Panc1 (cell line): ENCODE measurements around the gene ZNF236. TPM values are rescaled to one million over a fixed set of nuclear protein-coding genes. Genes with fewer than 3 reads are reported as not detected.

ENCODE experiments used
- ATAC-seq: fragments of 200-7000 bp; cut with Tn5 transposase; 2 replicates; pipeline ENCODE4 v1.9.1; 2020; ENCODE audit warnings: mild to moderate bottlenecking, moderate library complexity
- BruUV-seq: library from RNA; stranded (reverse); fragments of 400-500 nt; replicated peaks from 2 replicates; lab custom pipeline; 2021; lab: Mats Ljungman, UMichigan
- CTCF ChIA-PET: fragments of 300-600 bp; sonication (Branson Sonifier 250); formaldehyde crosslinking; loops from one replicate; lab custom pipeline; 2022; ENCODE audit warnings: antibody characterized with exemption; lab: Charles Lee
- POLR2A ChIA-PET: fragments of 300-600 bp; sonication (Branson Sonifier 250); formaldehyde crosslinking; loops from one replicate; lab custom pipeline; 2022; ENCODE audit warnings: antibody characterized with exemption; lab: Charles Lee
- DNase-seq: peaks from one replicate; pipeline ENCODE4 v3.0.0-alpha.2; 2010; ENCODE audit warnings: low read depth, low spot score
- H3K27ac ChIP-seq: 2 replicates; pipeline ENCODE4 v1.5.1; 2011; ENCODE audit warnings: mild to moderate bottlenecking, low read length, inconsistent platforms
- H3K27me3 ChIP-seq: fragments of 200-500 bp; sonication (Bioruptor generic); 2 replicates; pipeline ENCODE4 v1.6.0; 2014; ENCODE audit warnings: low read length, inconsistent platforms; ENCODE audit not compliant: control insufficient read depth, insufficient read depth
- H3K36me3 ChIP-seq: fragments of 200-500 bp; sonication (Bioruptor generic); 2 replicates; pipeline ENCODE4 v1.5.1; 2014; ENCODE audit warnings: inconsistent platforms, mild to moderate bottlenecking, low read length, moderate library complexity; ENCODE audit not compliant: control insufficient read depth, insufficient read depth
- H3K4me1 ChIP-seq: 2 replicates; pipeline ENCODE4 v1.5.1; 2011; ENCODE audit warnings: inconsistent platforms, mild to moderate bottlenecking, low read length, moderate library complexity; ENCODE audit not compliant: control insufficient read depth, insufficient read depth
- H3K4me3 ChIP-seq, 2 experiments: 2 replicates each; pipeline ENCODE4 v1.5.1; 2011 to 2012; ENCODE audit warnings: low read depth in 2 of 2, low read length in 2 of 2, mild to moderate bottlenecking in 2 of 2, inconsistent platforms in 1 of 2, moderate library complexity in 1 of 2
- H3K9me3 ChIP-seq: fragments of 200-500 bp; sonication (Bioruptor generic); 2 replicates; pipeline ENCODE4 v1.5.1; 2014; ENCODE audit warnings: low read depth, mild to moderate bottlenecking, inconsistent platforms, low read length, moderate library complexity; ENCODE audit not compliant: control insufficient read depth, insufficient read depth
- CTCF ChIP-seq: fragments of 450-650 bp; IDR thresholded peaks from 2 replicates; pipeline ENCODE4 v1.5.1; 2017; ENCODE audit warnings: mild to moderate bottlenecking
- POLR2AphosphoS5 ChIP-seq: IDR thresholded peaks from 2 replicates; pipeline ENCODE4 v1.6.1; 2012; ENCODE audit warnings: mild to moderate bottlenecking, low read depth, low read length, moderate library complexity
- REST ChIP-seq, 2 experiments: IDR thresholded peaks; 2 replicates each; pipeline ENCODE4 v1.6.1; 2011 to 2012; ENCODE audit warnings: low read depth in 2 of 2, control low read depth in 1 of 2, low read length in 1 of 2, mild to moderate bottlenecking in 1 of 2, moderate library complexity in 1 of 2; ENCODE audit not compliant: insufficient read depth in 1 of 2
- SIN3A ChIP-seq: IDR thresholded peaks from 2 replicates; pipeline ENCODE4 v1.6.1; 2012; ENCODE audit warnings: low read depth, mild to moderate bottlenecking, low read length, moderate library complexity, borderline replicate concordance; ENCODE audit not compliant: insufficient read depth
- TCF7L2 ChIP-seq: IDR thresholded peaks from 2 replicates; pipeline ENCODE4 v1.6.1; 2011; ENCODE audit warnings: mild to moderate bottlenecking, low read depth, low read length, inconsistent platforms
- in situ Hi-C: cut with HindIII; loops from 2 replicates; pipeline ENCODE4 v1.10.0; 2016; ENCODE audit warnings: low sequenced_read_pairs, low pct_unique_long_range_greater_than_20kb
- intact Hi-C: fragments of 100-400 bp; cut with micrococcal nuclease; formaldehyde crosslinking; loops from one replicate; pipeline ENCODE4 v1.10.0; 2022; ENCODE audit not compliant: unreplicated experiment
- total RNA-seq: library from RNA; stranded (reverse); gene quantifications from one replicate; pipeline ENCODE4 v1.2.1, GENCODE V29; 2021; ENCODE audit not compliant: unreplicated experiment

The ZNF236 gene
- total RNA-seq, 1 experiment from 2014 or later, result 32.2 TPM

- in situ Hi-C loops (no loop called here), intact Hi-C loops (no loop called here)
- H3K4me3 ChIP-seq, result no peak overlapping the region
- no TSS peak for BruUV-seq
- CTCF ChIA-PET, result interaction anchor here (1.0 kb wide), 1 partner anchor 58 kb away, joined by 6 read pairs; no protein-coding TSS in a partner anchor
- H3K27ac ChIP-seq, result no peak overlapping the region
- H3K36me3 ChIP-seq, result no peaks in the 10 kb centered on the region
- no peaks in the 10 kb centered on the region for H3K27me3 ChIP-seq
- POLR2A ChIA-PET, result no interaction called here
- TF ChIP-seq TCF7L2 (no peak), REST (IDR thresholded peaks at IDR 0.05; ENCODE audit: insufficient read depth in 1 of 2, low read depth in 2 of 2, low read length in 1 of 2) (no peak)
- H3K4me1 ChIP-seq, result peaks cover 8% of the 10 kb centered on the region; the same call in 1 of the 2 replicates
- ATAC-seq (no peak), DNase-seq (no peak)
- H3K9me3 ChIP-seq, result no peaks in the 10 kb centered on the region
Measured at GRCh38 chr18:76996429-76996828, 174.1 kb downstream of the ZNF236 start.

GRCh38 chr18:76997951-76998808 is 175.8 kb downstream of the ZNF236 start:
- Histone ChIP-seq H3K27ac (no peak overlapping the region), H3K4me1 (peaks cover 8% of the 10 kb centered on the region; the same call in 1 of the 2 replicates), H3K9me3 (no peaks in the 10 kb centered on the region), H3K36me3 (no peaks in the 10 kb centered on the region), H3K4me3 (no peak overlapping the region), H3K27me3 (no peaks in the 10 kb centered on the region)
- DNase-seq (no peak), ATAC-seq (no peak; the same call in 1 of the 2 replicates)
- no TSS peak for BruUV-seq
- ChIA-PET POLR2A (no interaction called here), CTCF (interaction anchor here (0.7 kb wide), 2 partner anchors 214 to 679 kb away, joined by 3 read pairs; no protein-coding TSS in a partner anchor)
- TF ChIP-seq REST (IDR thresholded peaks at IDR 0.05; ENCODE audit: insufficient read depth in 1 of 2, low read depth in 2 of 2, low read length in 1 of 2) (no peak), SIN3A (no peak), CTCF (no peak), POLR2AphosphoS5 (no peak), TCF7L2 (no peak)
- intact Hi-C loops (no loop called here), in situ Hi-C loops (no loop called here)
